SK-MEL-5 (cell line): ENCODE measurements around the gene GRM4. TPM values are rescaled to one million over a fixed set of nuclear protein-coding genes. Genes with fewer than 3 reads are reported as not detected.

ENCODE experiments used
- DNase-seq: peaks from one replicate; pipeline ENCODE4 v3.0.0-alpha.2; 2016; ENCODE audit warnings: low read depth, low spot score
- in situ Hi-C: cut with HindIII; loops from 2 replicates; pipeline ENCODE4 v1.10.0; 2016; ENCODE audit warnings: low sequenced_read_pairs, high pct_unique_total_duplicates, low pct_unique_long_range_greater_than_20kb
- total RNA-seq: library from RNA; depleted of rRNA; stranded (reverse); fragments of >200 nt; shearing (Covaris generic); gene quantifications from 2 replicates; pipeline ENCODE4 v1.2.3, GENCODE V29; 2014

Gene GRM4
- total RNA-seq, 1 experiment from 2014 or later = not detected

DNA sequence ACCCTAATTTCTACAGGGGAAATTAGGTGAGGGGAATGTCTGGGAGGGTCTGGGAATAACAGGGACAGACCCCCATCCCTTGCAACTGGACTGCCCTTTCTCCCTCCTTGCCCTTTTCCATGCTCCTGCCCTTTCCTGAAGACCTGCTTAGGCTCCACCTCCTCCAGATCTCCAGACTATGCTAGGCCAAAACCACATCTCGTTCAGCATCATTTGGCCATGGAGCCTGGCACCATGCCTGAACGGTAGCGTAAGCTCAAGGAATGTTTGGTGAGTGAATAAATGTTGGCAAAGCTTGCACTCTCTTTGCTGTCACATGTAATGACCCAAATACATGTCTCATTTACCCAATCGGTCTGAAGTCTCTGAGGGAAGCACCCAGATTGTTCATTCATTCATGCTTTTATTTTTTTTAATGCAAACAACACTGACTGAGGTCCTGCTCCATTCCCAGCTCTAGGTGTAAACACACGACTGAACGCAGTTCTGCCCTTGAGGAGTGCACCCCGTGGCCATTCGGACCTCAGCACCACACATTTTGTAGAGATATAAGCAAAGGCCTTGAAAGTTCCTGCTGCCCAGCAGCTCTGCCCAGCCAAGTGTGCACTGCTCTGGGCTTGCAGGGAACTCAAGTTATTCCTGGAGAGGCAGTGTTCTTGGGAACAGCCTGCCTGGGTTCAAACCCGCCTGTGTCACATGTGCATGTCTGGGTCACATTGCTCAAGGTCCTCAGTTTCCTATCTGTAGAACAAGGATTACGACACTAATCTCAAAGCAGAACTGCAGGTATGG lies 1.1 kb upstream of the GRM4 start:
- DNase-seq = no peak
- in situ Hi-C loops = no loop called here

DNA sequence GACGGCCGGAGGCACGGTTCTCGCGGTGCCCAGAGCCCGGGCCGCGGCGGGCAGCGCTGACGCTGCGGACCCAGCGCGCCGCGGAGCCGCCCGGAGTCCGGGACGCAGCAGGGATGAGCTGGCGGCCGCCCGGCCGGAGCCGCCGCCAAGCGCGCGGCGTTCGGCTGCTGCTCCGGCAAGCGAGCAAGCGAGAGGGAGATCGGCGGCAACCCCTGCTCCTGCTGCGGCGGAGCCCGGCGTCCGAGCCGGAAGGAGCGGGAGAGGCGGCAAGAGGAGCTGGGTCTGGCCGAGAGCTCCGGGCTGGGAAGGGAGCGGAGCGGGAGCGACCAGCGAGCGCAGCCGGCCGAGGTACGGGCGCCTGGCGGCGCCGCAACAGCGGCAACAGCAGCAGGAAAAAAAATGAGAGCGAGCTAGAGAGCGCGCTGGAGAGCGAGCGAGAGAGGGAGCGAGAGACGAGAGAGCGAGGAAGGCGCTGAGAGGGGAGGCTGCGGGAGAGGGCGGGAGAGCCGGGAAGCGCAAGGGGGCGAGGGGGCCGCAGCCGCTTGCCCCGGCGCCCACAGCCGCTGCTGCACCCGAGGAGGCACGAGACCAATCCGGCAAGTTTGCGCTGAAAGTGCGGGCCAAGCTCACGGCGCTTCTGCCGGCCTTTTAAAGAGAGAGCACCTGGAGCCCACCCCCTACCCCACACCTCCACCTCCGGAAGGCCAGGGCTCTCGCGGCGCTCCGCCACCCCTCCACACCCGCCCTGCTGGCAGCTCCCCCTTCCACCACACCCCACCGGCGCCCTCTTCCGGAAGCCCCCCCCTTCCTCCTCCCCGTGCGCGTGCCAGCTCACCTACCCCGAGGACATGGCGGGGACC lies 496 bp downstream of the GRM4 start:
- in situ Hi-C loops = no loop called here
- DNase-seq = no peak

DNA sequence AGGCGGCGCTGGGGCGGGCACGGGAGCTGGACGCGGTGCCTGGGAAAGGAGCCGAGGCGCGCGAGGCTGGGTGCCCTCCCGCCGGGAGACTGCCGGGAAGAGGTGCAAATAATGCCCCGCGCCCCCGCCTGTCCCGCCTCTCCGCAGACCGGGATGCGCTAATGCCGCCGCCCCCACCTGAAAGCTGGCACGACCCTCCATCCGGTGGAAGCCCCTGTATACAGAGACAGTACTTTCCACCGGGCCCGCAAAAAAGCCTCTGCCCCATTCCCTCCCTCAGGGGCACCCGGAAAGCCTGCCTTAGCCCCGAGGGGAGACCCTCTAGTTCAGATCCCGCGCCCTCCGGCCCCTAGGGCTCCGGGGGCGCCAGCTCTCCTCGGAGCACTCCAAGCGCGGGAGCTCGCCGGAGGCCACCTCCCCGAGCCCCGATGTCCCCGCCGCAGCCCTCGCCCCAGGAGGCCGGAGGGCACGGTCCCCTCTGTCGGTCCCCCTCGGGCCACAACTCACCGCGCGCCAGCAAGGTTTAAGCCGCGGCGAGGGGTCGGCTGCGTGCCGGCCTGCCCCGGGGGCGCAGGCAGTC lies 1.2 kb downstream of the GRM4 start:
- in situ Hi-C loops = no loop called here
- DNase-seq = no peak

DNA sequence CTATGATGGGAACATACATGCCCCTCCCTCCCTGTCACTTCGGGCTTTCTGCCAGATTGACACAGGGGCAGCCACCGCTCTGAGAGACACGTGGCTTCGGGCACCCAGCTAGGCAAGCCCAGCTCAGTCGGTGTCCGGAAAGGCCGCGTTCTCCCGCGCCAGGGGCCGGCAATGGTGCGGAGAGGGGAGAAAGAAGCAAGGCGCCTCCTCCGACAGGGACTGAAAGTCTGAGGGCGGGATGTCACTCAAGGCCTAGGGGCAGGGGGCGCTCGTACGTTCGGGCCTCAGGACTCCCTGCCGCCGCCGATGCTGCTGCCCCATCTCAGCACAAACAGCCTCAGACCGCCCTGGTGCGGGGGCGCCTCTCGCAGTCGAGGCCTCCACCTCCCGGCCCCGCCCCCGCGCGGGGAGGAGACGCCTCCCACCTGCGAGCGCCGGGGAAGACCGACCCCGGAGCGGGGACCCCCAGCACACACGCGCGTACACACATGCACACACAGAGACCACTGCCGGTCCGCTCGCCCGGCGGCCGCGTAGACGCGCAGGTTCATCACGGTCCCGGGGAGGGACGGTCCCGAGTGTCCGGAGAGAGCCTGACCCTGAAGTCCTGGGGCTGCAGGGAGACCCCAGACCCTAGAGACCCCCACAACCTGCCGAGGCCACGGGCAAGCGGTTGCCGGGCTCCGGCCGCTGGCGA lies 1.9 kb downstream of the GRM4 start:
- in situ Hi-C loops = no loop called here
- peak; percentile 21 for DNase-seq

DNA sequence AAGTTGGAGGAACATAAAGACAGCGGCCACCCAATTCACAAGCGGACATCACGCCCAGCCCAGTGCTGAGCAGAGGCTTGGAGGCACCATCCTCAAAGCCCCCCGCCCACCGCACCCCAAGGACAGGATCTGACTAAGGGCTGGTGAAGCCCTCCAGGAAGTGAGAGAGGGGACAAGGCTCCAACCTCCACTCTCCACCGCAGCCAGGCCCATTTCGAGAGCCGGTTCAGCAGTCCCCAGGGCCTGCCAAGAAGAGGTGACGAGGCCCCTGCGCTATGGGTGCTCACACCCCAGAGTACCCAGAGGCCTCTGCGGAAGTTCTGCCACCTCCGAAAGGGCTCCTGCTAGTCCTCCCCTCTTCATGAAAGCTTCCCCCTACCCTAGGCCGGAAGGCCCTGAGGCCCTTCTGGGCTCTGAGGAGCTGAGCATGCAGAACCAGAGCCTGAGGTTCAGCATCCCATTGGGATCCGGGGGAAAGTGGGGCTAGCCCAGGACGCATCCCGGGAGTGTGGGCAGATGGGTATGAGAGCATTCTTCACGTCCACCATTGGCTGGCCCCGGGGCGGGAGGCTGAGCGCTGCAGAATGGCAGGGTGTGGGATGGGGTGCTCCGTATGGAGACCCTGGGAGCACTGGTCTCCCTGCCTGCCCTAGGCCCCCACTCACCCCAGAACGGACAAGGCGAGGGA lies 2.5 kb downstream of the GRM4 start:
- no peak for DNase-seq
- in situ Hi-C loops = no loop called here

DNA sequence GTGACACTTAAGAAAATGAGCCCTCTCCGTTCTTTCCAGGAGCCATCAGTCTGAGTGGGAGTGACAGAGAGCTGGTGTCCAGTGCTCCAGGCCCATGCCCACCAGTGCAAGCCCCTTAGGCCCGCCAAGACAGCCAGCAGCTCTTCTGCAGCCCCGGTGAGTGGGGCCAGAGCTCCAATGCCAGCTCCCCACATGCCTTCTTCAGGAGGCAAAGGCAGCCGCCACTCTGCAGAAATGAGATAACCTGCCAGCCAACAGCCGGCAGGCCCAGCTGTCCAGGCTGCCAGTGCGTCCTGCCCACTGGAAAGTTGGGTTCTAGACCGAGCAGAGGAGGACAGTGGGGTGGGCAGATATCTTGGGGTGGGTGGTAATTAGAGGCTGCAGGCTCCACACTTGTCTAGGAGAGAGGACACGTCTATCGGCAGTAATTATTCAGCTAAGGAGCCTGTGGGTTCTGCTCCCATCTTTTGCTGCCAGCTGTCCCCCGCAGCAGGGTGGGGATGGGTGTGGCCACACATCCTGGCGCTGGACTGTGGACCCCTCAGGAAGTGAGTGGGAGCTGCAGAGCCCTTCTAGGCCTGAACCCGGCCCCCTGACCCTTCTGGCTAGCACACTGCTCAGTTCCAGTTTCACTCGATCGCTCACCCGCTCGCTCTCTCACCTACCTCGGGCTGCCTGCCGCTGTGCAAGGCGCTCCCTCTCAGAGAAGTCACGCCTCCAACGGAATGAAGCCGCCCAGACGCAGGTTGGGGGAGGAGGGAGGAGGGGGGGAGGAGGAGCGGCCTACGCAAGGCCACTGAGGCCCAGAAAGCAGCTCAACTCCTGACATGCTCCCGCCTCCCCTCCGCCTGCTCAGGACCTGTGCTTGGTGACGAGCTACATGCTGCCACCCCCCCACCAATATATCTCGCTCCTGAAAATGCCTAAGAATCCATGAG lies 3.6 kb downstream of the GRM4 start:
- in situ Hi-C loops = no loop called here
- no peak for DNase-seq

DNA sequence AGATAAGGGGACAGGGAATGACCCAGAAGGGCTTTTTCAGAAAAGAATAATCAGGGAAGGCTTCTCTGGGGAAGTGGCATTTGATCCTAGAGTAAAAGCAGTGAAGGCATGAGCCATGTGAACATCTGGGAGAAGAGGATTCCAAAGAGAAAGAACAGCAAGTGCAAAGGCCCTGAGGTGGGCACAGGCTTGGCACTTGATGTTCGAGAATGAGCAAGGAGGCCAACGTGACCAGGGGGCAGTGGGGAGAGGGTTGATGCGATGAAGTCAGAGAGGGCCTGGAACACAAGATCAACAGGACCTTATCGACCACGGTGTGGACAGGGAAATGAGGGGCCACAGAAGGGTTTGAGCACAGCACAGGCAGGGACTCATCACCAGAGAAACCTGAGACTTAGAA lies 5.8 kb downstream of the GRM4 start:
- in situ Hi-C loops = no loop called here

DNA sequence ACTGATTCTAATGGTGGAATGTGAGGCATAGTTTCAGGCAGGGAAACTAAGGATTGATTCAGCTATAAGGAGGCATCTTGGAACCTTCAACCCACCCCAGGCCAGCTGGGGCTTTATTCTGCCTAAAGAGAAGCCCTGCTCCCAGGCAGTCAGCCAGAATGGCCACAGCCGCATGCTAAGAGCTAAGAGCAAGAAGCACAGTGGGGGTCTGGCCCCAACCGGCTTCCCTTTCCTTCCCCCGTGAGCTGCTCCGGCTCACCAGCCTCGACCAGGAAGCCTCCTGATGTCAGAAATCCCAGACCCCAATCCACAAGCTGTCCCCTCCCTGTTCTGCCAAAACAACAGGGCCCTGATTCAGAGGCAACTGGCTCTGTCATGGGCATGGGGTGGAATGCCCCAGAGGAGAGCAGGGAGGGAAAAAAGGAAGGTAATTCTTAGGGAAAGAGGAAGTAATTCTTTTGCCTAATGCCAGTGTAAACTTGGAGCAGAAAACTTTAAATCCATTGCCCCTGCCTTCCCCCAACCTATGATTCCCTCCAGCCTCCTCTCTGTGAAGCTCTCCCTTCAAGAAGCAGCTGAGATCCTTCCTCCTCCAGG lies 6.9 kb downstream of the GRM4 start:
- no peak for DNase-seq
- in situ Hi-C loops = no loop called here

More for the DNA sequence above, 5.8 kb downstream of the GRM4 start:
- no peak for DNase-seq

DNA sequence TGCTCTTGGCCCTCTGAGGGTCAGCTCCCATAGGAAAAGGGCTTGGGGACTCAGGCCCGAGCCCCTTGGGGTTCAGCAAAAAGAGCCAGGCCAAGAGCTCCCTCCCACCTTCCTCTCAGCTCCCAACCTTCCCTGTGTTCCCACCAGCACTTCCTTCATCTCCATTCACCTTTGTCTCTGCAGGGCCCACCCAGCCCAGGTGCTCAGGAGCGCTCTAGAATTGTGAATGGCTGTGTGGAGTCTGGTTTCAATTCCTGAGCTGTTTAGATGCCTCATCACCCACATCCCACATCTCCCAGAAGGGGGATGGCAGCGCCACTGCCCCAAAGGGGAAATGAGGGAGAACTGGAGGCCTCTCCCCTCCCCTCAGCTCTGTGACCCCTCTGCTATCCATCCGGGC lies 7.7 kb downstream of the GRM4 start:
- in situ Hi-C loops = no loop called here
- DNase-seq = no peak

DNA sequence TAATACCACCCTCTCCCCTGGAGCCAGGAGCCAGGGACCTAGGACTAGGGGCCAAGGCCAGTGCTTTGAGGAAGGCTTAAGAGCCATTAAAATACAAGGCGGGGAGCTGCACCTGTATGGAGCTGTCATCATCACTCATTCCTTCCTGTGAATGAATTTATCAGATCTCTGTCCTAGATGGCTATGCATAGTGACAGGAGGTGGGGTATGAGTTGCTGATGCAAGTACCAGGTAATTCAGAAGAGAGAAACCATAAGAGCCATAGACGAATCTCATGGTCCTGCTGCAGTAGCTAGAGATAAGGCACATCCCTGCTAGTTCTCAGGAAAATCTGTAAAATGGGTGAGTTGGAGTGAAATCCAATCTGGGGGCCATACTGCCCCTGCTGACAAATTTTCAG lies 10.3 kb downstream of the GRM4 start:
- no peak for DNase-seq

DNA sequence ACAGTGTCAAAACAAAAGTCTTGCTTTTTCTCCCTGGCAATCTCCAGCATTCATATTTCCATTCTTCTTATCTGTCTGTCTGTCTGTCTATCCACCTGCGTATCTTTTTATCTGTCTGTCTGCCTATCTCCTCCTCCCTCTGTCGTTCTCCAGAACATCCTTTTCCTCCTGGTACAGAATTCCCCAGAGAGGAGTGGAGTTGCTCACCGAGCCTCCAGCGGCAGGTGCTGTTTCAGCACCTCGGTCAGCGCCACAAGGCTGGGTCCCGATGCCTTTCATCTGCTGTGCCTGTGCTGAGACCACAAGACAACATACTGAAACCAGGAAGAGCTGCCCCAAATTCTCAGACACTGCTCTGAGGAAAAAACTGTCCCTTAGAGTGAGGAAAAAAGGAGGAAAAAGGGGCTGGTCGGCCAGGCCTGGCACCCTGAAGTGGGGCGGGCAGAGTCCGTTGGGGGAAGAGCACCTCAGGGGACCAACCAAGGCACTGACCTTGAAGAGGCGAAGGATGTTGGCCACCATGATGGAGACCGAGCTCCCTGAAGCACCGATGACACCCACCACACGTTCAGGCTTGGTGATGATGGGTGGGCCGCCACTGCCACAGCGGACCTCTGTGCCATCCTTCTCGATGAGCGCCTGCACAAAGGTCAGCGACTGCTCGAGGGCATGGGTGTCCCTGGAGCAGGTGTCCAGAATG lies 13.3 kb downstream of the GRM4 start:
- in situ Hi-C loops = no loop called here
- peak; percentile 21 for DNase-seq

More for the DNA sequence above, 10.3 kb downstream of the GRM4 start:
- in situ Hi-C loops = no loop called here

DNA sequence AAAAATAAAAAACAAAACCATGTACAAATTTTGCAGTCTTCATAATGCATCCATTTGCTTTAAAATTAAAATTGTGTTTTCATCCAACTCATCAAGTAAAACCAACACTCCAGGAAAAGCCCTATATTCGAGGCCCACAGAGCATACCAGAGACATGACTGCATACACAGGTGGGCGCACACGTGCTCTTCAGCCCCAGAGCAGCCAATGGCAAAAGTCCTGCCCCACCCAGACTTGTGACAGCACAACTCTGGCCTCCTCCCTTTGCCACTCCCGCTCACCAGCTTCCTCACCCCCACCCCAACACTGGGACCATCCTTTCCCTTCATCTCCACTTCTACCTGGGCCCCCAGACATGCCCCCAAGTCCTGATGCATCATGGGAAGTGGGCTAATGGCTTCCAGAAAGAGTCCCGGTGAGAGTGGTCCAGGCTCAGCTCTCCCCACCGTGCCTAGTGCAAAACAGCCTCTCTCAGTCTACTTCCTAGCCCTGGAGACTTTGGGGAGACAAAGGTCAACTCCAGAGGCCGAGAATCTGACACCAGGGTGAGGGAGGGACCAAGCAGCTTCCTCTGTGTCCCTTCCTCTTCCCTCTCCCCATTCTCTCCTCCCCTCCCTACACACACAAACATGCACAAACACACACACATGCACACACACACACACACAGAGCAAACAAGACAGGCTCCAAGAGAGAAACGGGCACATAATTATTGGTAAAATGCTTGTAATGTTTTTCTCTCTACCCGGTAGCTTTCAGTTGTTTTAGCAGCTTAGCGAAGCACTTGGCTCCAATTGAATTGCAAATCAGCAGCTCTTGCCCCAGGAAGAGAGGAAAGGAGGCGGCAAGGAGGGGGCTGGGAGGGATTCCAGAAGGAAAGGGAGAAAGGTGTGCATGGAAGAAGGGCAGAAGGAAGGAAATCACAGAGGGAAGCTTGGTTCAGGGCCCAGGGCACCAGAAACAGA lies 14.3 kb downstream of the GRM4 start:
- in situ Hi-C loops = no loop called here
- DNase-seq = no peak

DNA sequence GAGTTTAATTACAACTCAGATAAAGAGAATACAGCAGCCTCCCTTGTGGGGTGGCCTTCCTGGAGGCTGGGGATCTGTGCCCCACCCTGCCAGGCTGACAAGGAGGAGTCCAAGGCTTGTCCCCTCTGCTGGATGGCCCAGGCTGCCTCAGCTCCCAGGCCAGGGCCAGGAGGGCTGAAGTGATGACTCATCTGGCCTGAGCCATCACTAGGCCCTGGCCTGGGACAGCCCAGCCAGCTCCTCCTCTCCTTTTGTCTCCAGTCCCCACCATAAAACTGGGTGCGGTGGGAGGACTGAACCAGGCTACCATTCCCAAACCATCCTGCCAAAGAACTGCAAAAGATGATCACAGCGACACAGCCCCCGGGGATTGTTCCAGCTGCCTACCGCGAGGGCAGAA lies 15.0 kb downstream of the GRM4 start:
- no peak for DNase-seq
- in situ Hi-C loops = no loop called here

DNA sequence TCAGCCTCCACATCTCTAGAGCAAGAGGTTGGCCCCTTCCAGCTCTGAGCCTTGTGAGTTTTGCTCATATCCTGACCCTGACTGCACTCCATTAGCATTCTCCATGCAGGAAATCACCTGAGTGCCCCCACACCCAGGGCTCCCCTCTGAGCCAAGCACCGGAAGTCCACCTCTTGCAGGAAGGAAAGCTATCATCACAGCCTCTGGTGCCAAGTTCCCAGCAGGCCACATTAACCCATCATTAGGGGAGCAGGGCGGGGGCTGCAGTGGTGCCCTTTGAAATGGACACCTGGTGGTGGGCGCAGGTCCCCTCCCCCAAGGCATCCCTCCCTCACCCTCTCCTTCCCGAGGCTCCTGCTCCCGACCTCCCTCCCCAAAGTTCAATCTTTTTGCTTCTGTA lies 16.1 kb downstream of the GRM4 start:
- DNase-seq = no peak
- in situ Hi-C loops = no loop called here

DNA sequence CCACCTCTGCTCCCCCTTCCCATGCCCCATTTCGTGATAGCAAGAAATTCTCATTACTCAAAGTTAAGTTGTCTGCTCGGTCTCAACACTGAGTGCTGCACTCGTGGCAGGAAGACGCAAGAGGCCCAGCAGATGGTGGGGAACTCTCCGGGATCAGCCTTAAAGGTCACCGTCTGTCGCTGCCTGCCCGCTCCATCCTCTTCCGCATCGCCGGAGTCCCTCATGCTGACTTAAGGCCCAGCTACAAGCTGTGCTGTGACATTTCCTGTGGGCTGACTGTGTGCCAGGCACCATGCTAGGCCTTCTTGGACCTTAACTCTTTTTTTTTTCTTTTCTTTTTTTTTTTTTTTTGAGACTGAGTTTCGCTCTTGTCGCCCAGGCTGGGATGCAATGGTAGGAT lies 17.8 kb downstream of the GRM4 start:
- no peak for DNase-seq
- in situ Hi-C loops = no loop called here
